Large intestine (tissue), 3 donors: Measurements from ENCODE around the gene BORA. TPM values are rescaled to one million over a fixed set of nuclear protein-coding genes. Genes with fewer than 3 reads are reported as not detected.
A peak's percentile ranks its signal among the peaks of the same experiment; 100 is the strongest.
"Not testable (repeated sequence)": the region's sequence is repeated elsewhere in the genome, so short reads cannot be mapped to it uniquely, and the experiment has no call there.

Experiments used
- DNase-seq, 2 donors: peaks; one replicate each; pipeline versions ENCODE4 v3.0.0 to v3.0.0-alpha.2; 2013
- H3K27ac ChIP-seq: one replicate; pipeline ENCODE4 v1.5.1; 2013; ENCODE audit warnings: low read length
- H3K27me3 ChIP-seq: 2 replicates; pipeline ENCODE4 v1.6.1; 2013; ENCODE audit warnings: low read length; ENCODE audit not compliant: control insufficient read depth, insufficient read depth
- H3K36me3 ChIP-seq: 2 replicates; pipeline ENCODE4 v1.6.1; 2013; ENCODE audit warnings: low read length; ENCODE audit not compliant: control insufficient read depth, insufficient read depth
- H3K4me1 ChIP-seq: one replicate; pipeline ENCODE4 v1.6.1; 2013; ENCODE audit warnings: low read length; ENCODE audit not compliant: control insufficient read depth, insufficient read depth
- H3K4me3 ChIP-seq: one replicate; pipeline ENCODE4 v1.5.1; 2013; ENCODE audit warnings: low read length
- H3K9me3 ChIP-seq: one replicate; pipeline ENCODE4 v1.6.1; 2013; ENCODE audit warnings: mild to moderate bottlenecking, low read depth, low read length, moderate library complexity; ENCODE audit not compliant: control insufficient read depth
- WGBS: methylation state at CpG from one replicate; pipeline ENCODE4 v1.1.5; 2013; ENCODE audit warnings: low lambda C conversion rate; ENCODE audit not compliant: insufficient coverage; 5-methylcytosine and 5-hydroxymethylcytosine counted together
- polyA plus RNA-seq: library from polyadenylated mRNA; unstranded; fragments of 120-200 nt; gene quantifications from one replicate; pipeline ENCODE4 v1.2.1, GENCODE V29; 2013

The BORA gene
- polyA plus RNA-seq, 1 donor: 6.0 TPM

- no peak for DNase-seq
- H3K4me3 ChIP-seq: no peak overlapping the region
- H3K4me1 ChIP-seq: no peaks in the 10 kb centered on the region
- peaks cover 77% of the 10 kb centered on the region for H3K36me3 ChIP-seq
- no peaks in the 10 kb centered on the region for H3K27me3 ChIP-seq
- no peaks in the 10 kb centered on the region for H3K9me3 ChIP-seq
- WGBS: 73% methylated on average over 2 of the region's 3 CpGs
- H3K27ac ChIP-seq: no peak overlapping the region
Measured at GRCh38 chr13:72760189-72760588, 32.5 kb downstream of the BORA start.

GRCh38 chr13:72763411-72763810 is 35.7 kb downstream of the BORA start:
- H3K4me3 ChIP-seq: no peak overlapping the region
- H3K27ac ChIP-seq: no peak overlapping the region
- H3K9me3 ChIP-seq: no peaks in the 10 kb centered on the region
- DNase-seq: no peak
- 100% methylated on average over 1 of the region's 2 CpGs for WGBS
- no peaks in the 10 kb centered on the region for H3K4me1 ChIP-seq
- peaks cover 79% of the 10 kb centered on the region for H3K36me3 ChIP-seq
- no peaks in the 10 kb centered on the region for H3K27me3 ChIP-seq

GRCh38 chr13:72774019-72774418 is 46.3 kb downstream of the BORA start:
- H3K4me3 ChIP-seq: no peak overlapping the region
- H3K36me3 ChIP-seq: peaks cover 70% of the 10 kb centered on the region
- 89% methylated on average over 1 of the region's 2 CpGs for WGBS

GRCh38 chr13:72781451-72782439 is 54.0 kb downstream of the BORA start, which contains the start of the genes DIS3 and PIBF1:
DIS3 (minus strand) TSS chr13:72781900; CDS start chr13:72781832, 68 bp downstream.
PIBF1 (plus strand) TSS chr13:72782133; CDS start chr13:72783470, 1,337 bp downstream.
- H3K4me1 ChIP-seq: peaks cover 12% of the 10 kb centered on the region
- no CpG with 5 or more reads among the region's 81 CpGs for WGBS
- no peaks in the 10 kb centered on the region for H3K27me3 ChIP-seq
- H3K36me3 ChIP-seq: peaks cover 15% of the 10 kb centered on the region
- no peaks in the 10 kb centered on the region for H3K9me3 ChIP-seq
- peak; percentile 98 to 99 for DNase-seq
- peak within 1 kb of the TSS; percentile 91 for H3K4me3 ChIP-seq
- H3K27ac ChIP-seq: peak within 1 kb of the TSS; percentile 64

More at GRCh38 chr13:72774019-72774418, 46.3 kb downstream of the BORA start:
- Histone ChIP-seq H3K9me3 (no peaks in the 10 kb centered on the region), H3K27ac (no peak overlapping the region), H3K4me1 (no peaks in the 10 kb centered on the region), H3K27me3 (no peaks in the 10 kb centered on the region)
- no peak for DNase-seq

GRCh38 chr13:72782717-72783116 is 55.0 kb downstream of the BORA start:
- Histone ChIP-seq H3K36me3 (peaks cover 8% of the 10 kb centered on the region), H3K4me1 (peaks cover 12% of the 10 kb centered on the region), H3K4me3 (peak overlapping the region; percentile 91), H3K27ac (peak overlapping the region; percentile 64), H3K9me3 (no peaks in the 10 kb centered on the region), H3K27me3 (no peaks in the 10 kb centered on the region)
- peak in 1 of 2 donors; percentile 21 for DNase-seq
- 0% methylated on average over 2 of the region's 7 CpGs for WGBS

GRCh38 chr13:72784679-72785078 is 57.0 kb downstream of the BORA start:
- not testable (repeated sequence) for H3K36me3 ChIP-seq, H3K9me3 ChIP-seq, H3K27ac ChIP-seq, H3K27me3 ChIP-seq, DNase-seq, H3K4me3 ChIP-seq
- peaks cover 12% of the 10 kb centered on the region for H3K4me1 ChIP-seq
- WGBS: 100% methylated on average over 1 of the region's 4 CpGs

GRCh38 chr13:72788831-72789230 is 61.1 kb downstream of the BORA start:
- Histone ChIP-seq H3K27ac (no peak overlapping the region), H3K9me3 (no peaks in the 10 kb centered on the region), H3K4me1 (no peaks in the 10 kb centered on the region), H3K36me3 (peaks cover 13% of the 10 kb centered on the region), H3K27me3 (no peaks in the 10 kb centered on the region), H3K4me3 (no peak overlapping the region)
- no peak for DNase-seq
- WGBS: no CpG with 5 or more reads among the region's 1 CpG

- DNase-seq: no peak
- H3K9me3 ChIP-seq: no peaks in the 10 kb centered on the region
- no peak overlapping the region for H3K27ac ChIP-seq
- peaks cover 17% of the 10 kb centered on the region for H3K36me3 ChIP-seq
- no peaks in the 10 kb centered on the region for H3K4me1 ChIP-seq
- no peak overlapping the region for H3K4me3 ChIP-seq
- no peaks in the 10 kb centered on the region for H3K27me3 ChIP-seq
- 92% methylated on average over 2 of the region's 2 CpGs for WGBS
Measured at GRCh38 chr13:72792640-72793039, 64.9 kb downstream of the BORA start.

- Histone ChIP-seq H3K27ac (no peak overlapping the region), H3K9me3 (no peaks in the 10 kb centered on the region), H3K27me3 (no peaks in the 10 kb centered on the region), H3K4me1 (no peaks in the 10 kb centered on the region), H3K36me3 (peaks cover 18% of the 10 kb centered on the region), H3K4me3 (no peak overlapping the region)
- no peak for DNase-seq
- WGBS: no CpG with 5 or more reads among the region's 3 CpGs
Measured at GRCh38 chr13:72798817-72799216, 71.1 kb downstream of the BORA start.

GRCh38 chr13:72804301-72804700 is 76.6 kb downstream of the BORA start:
- H3K9me3 ChIP-seq: no peaks in the 10 kb centered on the region
- WGBS: no CpG with 5 or more reads among the region's 1 CpG

More at GRCh38 chr13:72804301-72804700, 76.6 kb downstream of the BORA start:
- Histone ChIP-seq H3K4me1 (peaks cover 2% of the 10 kb centered on the region), H3K4me3 (no peak overlapping the region), H3K36me3 (peaks cover 18% of the 10 kb centered on the region), H3K27ac (no peak overlapping the region), H3K27me3 (no peaks in the 10 kb centered on the region)
- DNase-seq: no peak
